GM23338 (cell line): Measurements from ENCODE around the gene MPHOSPH6. TPM values are rescaled to one million over a fixed set of nuclear protein-coding genes. Genes with fewer than 3 reads are reported as not detected.

ENCODE experiments used
- CREB1 ChIP-seq: fragments of 250-450 bp; sonication (Bioruptor Pico); IDR thresholded peaks from 2 replicates; pipeline ENCODE4 v1.5.0; 2020; ENCODE audit warnings: low read depth, mild to moderate bottlenecking, moderate library complexity
- JUNB ChIP-seq: IDR thresholded peaks from one replicate; pipeline ENCODE4 v1.6.1; 2016; ENCODE audit warnings: antibody characterized with exemption; ENCODE audit not compliant: unreplicated experiment
- NANOG ChIP-seq: IDR thresholded peaks from 2 replicates; pipeline ENCODE4 v1.6.1; 2016; ENCODE audit warnings: antibody characterized with exemption, borderline replicate concordance
- polyA plus RNA-seq: library from polyadenylated mRNA; unstranded; fragments of >200 nt; fragmentation: Nextera tagmentation; extraction: Ambion mirVana; gene quantifications from 2 replicates; pipeline ENCODE4 v1.2.1, GENCODE V29; 2016
- total RNA-seq: library from RNA; depleted of rRNA; stranded (reverse); fragments of >200 nt; shearing (Covaris generic); gene quantifications from 2 replicates; pipeline ENCODE4 v1.2.3, GENCODE V29; 2014
- TF ChIP-seq, protein P1 (sequence below): fragments of 250-450 bp; sonication (Bioruptor Pico); IDR thresholded peaks from 2 replicates; pipeline ENCODE4 v1.5.0; 2020; ENCODE audit warnings: mild to moderate bottlenecking, moderate library complexity
- TF ChIP-seq, protein P2 (sequence below): IDR thresholded peaks from one replicate; pipeline ENCODE4 v1.6.1; 2018; ENCODE audit warnings: antibody characterized with exemption; ENCODE audit not compliant: unreplicated experiment
- TF ChIP-seq, protein P3 (sequence below): IDR thresholded peaks from 2 replicates; pipeline ENCODE4 v1.6.1; 2016; ENCODE audit warnings: antibody characterized with exemption

The MPHOSPH6 gene
- total and polyA plus RNA-seq, 2 experiments from 2014 or later: 40.8 to 94.7 TPM

DNA sequence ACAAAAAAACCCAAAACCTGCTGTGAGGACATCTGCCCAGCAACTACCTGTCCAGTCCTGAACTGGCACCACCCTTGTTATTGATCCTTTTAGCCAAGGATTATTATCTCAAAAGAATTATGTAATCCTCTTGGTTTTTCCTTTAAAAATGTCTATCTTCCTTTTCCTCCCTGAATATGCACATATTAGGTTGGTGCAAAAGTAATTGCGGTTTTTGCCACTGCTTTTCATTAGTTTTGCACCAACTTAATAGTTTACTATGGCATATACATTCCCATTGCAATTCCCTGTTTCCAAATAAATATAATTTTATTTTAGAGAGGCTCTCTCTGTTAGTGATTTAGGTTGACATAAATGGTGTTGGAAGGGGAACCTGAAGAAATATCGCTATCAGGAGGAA, 51.3 kb downstream of the MPHOSPH6 start (continued):
- TF ChIP-seq, protein P1, sequence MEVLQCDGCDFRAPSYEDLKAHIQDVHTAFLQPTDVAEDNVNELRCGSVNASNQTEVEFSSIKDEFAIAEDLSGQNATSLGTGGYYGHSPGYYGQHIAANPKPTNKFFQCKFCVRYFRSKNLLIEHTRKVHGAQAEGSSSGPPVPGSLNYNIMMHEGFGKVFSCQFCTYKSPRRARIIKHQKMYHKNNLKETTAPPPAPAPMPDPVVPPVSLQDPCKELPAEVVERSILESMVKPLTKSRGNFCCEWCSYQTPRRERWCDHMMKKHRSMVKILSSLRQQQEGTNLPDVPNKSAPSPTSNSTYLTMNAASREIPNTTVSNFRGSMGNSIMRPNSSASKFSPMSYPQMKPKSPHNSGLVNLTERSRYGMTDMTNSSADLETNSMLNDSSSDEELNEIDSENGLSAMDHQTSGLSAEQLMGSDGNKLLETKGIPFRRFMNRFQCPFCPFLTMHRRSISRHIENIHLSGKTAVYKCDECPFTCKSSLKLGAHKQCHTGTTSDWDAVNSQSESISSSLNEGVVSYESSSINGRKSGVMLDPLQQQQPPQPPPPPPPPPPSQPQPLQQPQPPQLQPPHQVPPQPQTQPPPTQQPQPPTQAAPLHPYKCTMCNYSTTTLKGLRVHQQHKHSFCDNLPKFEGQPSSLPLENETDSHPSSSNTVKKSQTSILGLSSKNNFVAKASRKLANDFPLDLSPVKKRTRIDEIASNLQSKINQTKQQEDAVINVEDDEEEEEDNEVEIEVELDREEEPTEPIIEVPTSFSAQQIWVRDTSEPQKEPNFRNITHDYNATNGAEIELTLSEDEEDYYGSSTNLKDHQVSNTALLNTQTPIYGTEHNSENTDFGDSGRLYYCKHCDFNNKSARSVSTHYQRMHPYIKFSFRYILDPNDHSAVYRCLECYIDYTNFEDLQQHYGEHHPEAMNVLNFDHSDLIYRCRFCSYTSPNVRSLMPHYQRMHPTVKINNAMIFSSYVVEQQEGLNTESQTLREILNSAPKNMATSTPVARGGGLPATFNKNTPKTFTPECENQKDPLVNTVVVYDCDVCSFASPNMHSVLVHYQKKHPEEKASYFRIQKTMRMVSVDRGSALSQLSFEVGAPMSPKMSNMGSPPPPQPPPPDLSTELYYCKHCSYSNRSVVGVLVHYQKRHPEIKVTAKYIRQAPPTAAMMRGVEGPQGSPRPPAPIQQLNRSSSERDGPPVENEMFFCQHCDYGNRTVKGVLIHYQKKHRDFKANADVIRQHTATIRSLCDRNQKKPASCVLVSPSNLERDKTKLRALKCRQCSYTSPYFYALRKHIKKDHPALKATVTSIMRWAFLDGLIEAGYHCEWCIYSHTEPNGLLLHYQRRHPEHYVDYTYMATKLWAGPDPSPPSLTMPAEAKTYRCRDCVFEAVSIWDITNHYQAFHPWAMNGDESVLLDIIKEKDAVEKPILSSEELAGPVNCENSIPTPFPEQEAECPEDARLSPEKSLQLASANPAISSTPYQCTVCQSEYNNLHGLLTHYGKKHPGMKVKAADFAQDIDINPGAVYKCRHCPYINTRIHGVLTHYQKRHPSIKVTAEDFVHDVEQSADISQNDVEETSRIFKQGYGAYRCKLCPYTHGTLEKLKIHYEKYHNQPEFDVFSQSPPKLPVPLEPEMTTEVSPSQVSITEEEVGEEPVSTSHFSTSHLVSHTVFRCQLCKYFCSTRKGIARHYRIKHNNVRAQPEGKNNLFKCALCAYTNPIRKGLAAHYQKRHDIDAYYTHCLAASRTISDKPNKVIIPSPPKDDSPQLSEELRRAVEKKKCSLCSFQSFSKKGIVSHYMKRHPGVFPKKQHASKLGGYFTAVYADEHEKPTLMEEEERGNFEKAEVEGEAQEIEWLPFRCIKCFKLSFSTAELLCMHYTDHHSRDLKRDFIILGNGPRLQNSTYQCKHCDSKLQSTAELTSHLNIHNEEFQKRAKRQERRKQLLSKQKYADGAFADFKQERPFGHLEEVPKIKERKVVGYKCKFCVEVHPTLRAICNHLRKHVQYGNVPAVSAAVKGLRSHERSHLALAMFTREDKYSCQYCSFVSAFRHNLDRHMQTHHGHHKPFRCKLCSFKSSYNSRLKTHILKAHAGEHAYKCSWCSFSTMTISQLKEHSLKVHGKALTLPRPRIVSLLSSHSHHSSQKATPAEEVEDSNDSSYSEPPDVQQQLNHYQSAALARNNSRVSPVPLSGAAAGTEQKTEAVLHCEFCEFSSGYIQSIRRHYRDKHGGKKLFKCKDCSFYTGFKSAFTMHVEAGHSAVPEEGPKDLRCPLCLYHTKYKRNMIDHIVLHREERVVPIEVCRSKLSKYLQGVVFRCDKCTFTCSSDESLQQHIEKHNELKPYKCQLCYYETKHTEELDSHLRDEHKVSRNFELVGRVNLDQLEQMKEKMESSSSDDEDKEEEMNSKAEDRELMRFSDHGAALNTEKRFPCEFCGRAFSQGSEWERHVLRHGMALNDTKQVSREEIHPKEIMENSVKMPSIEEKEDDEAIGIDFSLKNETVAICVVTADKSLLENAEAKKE (CRISPR knock-in tag): no peak
- TF ChIP-seq NANOG (no peak), JUNB (no peak), CREB1 (no peak)
- TF ChIP-seq, protein P2, sequence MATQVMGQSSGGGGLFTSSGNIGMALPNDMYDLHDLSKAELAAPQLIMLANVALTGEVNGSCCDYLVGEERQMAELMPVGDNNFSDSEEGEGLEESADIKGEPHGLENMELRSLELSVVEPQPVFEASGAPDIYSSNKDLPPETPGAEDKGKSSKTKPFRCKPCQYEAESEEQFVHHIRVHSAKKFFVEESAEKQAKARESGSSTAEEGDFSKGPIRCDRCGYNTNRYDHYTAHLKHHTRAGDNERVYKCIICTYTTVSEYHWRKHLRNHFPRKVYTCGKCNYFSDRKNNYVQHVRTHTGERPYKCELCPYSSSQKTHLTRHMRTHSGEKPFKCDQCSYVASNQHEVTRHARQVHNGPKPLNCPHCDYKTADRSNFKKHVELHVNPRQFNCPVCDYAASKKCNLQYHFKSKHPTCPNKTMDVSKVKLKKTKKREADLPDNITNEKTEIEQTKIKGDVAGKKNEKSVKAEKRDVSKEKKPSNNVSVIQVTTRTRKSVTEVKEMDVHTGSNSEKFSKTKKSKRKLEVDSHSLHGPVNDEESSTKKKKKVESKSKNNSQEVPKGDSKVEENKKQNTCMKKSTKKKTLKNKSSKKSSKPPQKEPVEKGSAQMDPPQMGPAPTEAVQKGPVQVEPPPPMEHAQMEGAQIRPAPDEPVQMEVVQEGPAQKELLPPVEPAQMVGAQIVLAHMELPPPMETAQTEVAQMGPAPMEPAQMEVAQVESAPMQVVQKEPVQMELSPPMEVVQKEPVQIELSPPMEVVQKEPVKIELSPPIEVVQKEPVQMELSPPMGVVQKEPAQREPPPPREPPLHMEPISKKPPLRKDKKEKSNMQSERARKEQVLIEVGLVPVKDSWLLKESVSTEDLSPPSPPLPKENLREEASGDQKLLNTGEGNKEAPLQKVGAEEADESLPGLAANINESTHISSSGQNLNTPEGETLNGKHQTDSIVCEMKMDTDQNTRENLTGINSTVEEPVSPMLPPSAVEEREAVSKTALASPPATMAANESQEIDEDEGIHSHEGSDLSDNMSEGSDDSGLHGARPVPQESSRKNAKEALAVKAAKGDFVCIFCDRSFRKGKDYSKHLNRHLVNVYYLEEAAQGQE: no peak
- TF ChIP-seq, protein P3, sequence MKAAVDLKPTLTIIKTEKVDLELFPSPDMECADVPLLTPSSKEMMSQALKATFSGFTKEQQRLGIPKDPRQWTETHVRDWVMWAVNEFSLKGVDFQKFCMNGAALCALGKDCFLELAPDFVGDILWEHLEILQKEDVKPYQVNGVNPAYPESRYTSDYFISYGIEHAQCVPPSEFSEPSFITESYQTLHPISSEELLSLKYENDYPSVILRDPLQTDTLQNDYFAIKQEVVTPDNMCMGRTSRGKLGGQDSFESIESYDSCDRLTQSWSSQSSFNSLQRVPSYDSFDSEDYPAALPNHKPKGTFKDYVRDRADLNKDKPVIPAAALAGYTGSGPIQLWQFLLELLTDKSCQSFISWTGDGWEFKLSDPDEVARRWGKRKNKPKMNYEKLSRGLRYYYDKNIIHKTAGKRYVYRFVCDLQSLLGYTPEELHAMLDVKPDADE: no peak
